Fibroblast of the aortic adventitia (primary cell): Measurements from ENCODE around the gene TPD52L2. TPM values are rescaled to one million over a fixed set of nuclear protein-coding genes. Genes with fewer than 3 reads are reported as not detected.
"Not testable (repeated sequence)": the region's sequence is repeated elsewhere in the genome, so short reads cannot be mapped to it uniquely, and the experiment has no call there.

Experiments
- DNase-seq: peaks from one replicate; pipeline ENCODE4 v3.0.0-alpha.2; 2010; ENCODE audit warnings: low read depth
- H3K4me3 ChIP-seq: 2 replicates; pipeline ENCODE4 v1.5.1; 2011; ENCODE audit warnings: low read depth, mild to moderate bottlenecking, control low read depth, low read length, moderate library complexity
- CTCF ChIP-seq: IDR thresholded peaks from 2 replicates; pipeline ENCODE4 v1.5.1; 2011; ENCODE audit warnings: mild to moderate bottlenecking, low read length, control low read depth, inconsistent platforms; ENCODE audit not compliant: insufficient read depth
- total RNA-seq: library from RNA; depleted of rRNA; stranded (reverse); fragments of >200 nt; gene quantifications from 2 replicates; pipeline ENCODE4 v1.2.3, GENCODE V29; 2012; ENCODE audit warnings: low replicate concordance

Gene TPD52L2
- total RNA-seq, 1 donor: 136 TPM

GRCh38 chr20:63876489-63877036, 11.5 kb downstream of the TPD52L2 start:
- no peak overlapping the region for H3K4me3 ChIP-seq
- DNase-seq: no peak
- no peak for TF ChIP-seq CTCF

GRCh38 chr20:63877755-63878470, 12.8 kb downstream of the TPD52L2 start:
- no peak for DNase-seq
- TF ChIP-seq CTCF: no peak
- H3K4me3 ChIP-seq: no peak overlapping the region

GRCh38 chr20:63878899-63879663, 14.0 kb downstream of the TPD52L2 start:
- DNase-seq: no peak
- H3K4me3 ChIP-seq: no peak overlapping the region

GRCh38 chr20:63880901-63881300, 15.8 kb downstream of the TPD52L2 start:
- not testable (repeated sequence) for DNase-seq, H3K4me3 ChIP-seq

More at GRCh38 chr20:63878899-63879663, 14.0 kb downstream of the TPD52L2 start:
- TF ChIP-seq CTCF: no peak

GRCh38 chr20:63881451-63882226, 16.6 kb downstream of the TPD52L2 start:
- H3K4me3 ChIP-seq: no peak overlapping the region
- no peak for TF ChIP-seq CTCF
- DNase-seq: no peak

GRCh38 chr20:63882257-63883200, 17.5 kb downstream of the TPD52L2 start:
- TF ChIP-seq CTCF: no peak
- no peak for DNase-seq
- no peak overlapping the region for H3K4me3 ChIP-seq
